KMS-11 (cell line): ENCODE results near the gene SLC8A1.

Experiments
- H2AFZ ChIP-seq: fragments of 200-600 bp; sonication (generic); 2 replicates; pipeline ENCODE4 v1.6.1; 2016; ENCODE audit warnings: antibody characterized with exemption, mixed run types, low read depth
- H3K27ac ChIP-seq: fragments of 200-600 bp; sonication (generic); 2 replicates; pipeline ENCODE4 v1.6.1; 2016; ENCODE audit warnings: mild to moderate bottlenecking, mixed run types
- H3K27me3 ChIP-seq: fragments of 200-600 bp; sonication (generic); 2 replicates; pipeline ENCODE4 v1.6.1; 2017; ENCODE audit warnings: mild to moderate bottlenecking, low read depth, mixed run types, moderate library complexity; ENCODE audit not compliant: insufficient read depth
- H3K36me3 ChIP-seq: fragments of 200-600 bp; sonication (generic); 2 replicates; pipeline ENCODE4 v1.6.1; 2017; ENCODE audit warnings: mild to moderate bottlenecking, mixed run types; ENCODE audit not compliant: insufficient read depth
- H3K4me1 ChIP-seq: fragments of 200-600 bp; sonication (generic); 2 replicates; pipeline ENCODE4 v1.6.1; 2016; ENCODE audit warnings: mild to moderate bottlenecking, low read depth, mixed run types; ENCODE audit not compliant: poor library complexity, severe bottlenecking
- H3K4me2 ChIP-seq: fragments of 200-600 bp; sonication (generic); 2 replicates; pipeline ENCODE4 v1.7.0; 2016; ENCODE audit warnings: mild to moderate bottlenecking, mixed run types
- H3K4me3 ChIP-seq: fragments of 200-600 bp; sonication (generic); IDR thresholded peaks from 2 replicates; pipeline ENCODE4 v1.6.1; 2017; ENCODE audit warnings: low read depth, low read length, mixed read lengths; ENCODE audit not compliant: insufficient read depth
- H3K79me2 ChIP-seq: fragments of 200-600 bp; sonication (generic); 2 replicates; pipeline ENCODE4 v1.6.1; 2016; ENCODE audit warnings: low read depth, mixed run types; ENCODE audit not compliant: insufficient read depth
- H3K9ac ChIP-seq: fragments of 200-600 bp; sonication (generic); 2 replicates; pipeline ENCODE4 v1.6.1; 2016; ENCODE audit warnings: mild to moderate bottlenecking, mixed run types
- H4K20me1 ChIP-seq: fragments of 200-600 bp; sonication (generic); 2 replicates; pipeline ENCODE4 v1.6.1; 2016; ENCODE audit warnings: mild to moderate bottlenecking, mixed run types; ENCODE audit not compliant: insufficient read depth
- CTCF ChIP-seq: fragments of 200-600 bp; sonication (generic); conservative IDR thresholded peaks from 2 replicates; pipeline ENCODE4 v1.6.1; 2017; ENCODE audit warnings: low read depth, mild to moderate bottlenecking, antibody characterized with exemption, low read length, moderate library complexity, mixed read lengths

SLC8A1 gene

GRCh38 chr2:40210344-40210967 lies 241.4 kb downstream of the SLC8A1 start:
- TF ChIP-seq CTCF: no peak
- H3K4me2 ChIP-seq: no peak overlapping the region

GRCh38 chr2:40209761-40210160 lies 242.1 kb downstream of the SLC8A1 start:
- Histone ChIP-seq H3K36me3 (no peaks in the 10 kb centered on the region), H3K4me3 (no peak overlapping the region), H2AFZ (no peak overlapping the region), H3K9ac (no peak overlapping the region), H3K27me3 (no peaks in the 10 kb centered on the region), H3K27ac (no peak overlapping the region), H3K4me2 (no peak overlapping the region), H3K79me2 (no peaks in the 10 kb centered on the region), H3K4me1 (peaks cover 23% of the 10 kb centered on the region), H4K20me1 (no peaks in the 10 kb centered on the region)
- TF ChIP-seq CTCF: no peak

More at GRCh38 chr2:40210344-40210967, 241.4 kb downstream of the SLC8A1 start:
- H3K79me2 ChIP-seq: no peaks in the 10 kb centered on the region
- H4K20me1 ChIP-seq: no peaks in the 10 kb centered on the region
- H3K36me3 ChIP-seq: no peaks in the 10 kb centered on the region
- peaks cover 23% of the 10 kb centered on the region for H3K4me1 ChIP-seq
- no peak overlapping the region for H3K4me3 ChIP-seq
- no peak overlapping the region for H2AFZ ChIP-seq
- no peak overlapping the region for H3K9ac ChIP-seq
- no peak overlapping the region for H3K27ac ChIP-seq
- no peaks in the 10 kb centered on the region for H3K27me3 ChIP-seq

- Histone ChIP-seq H3K27ac (no peak overlapping the region), H3K79me2 (no peaks in the 10 kb centered on the region), H2AFZ (no peak overlapping the region), H3K4me1 (peaks cover 11% of the 10 kb centered on the region), H4K20me1 (no peaks in the 10 kb centered on the region), H3K36me3 (no peaks in the 10 kb centered on the region), H3K4me3 (no peak overlapping the region), H3K4me2 (no peak overlapping the region), H3K27me3 (no peaks in the 10 kb centered on the region), H3K9ac (no peak overlapping the region)
- no peak for TF ChIP-seq CTCF
Measured at GRCh38 chr2:40208463-40208862, 243.4 kb downstream of the SLC8A1 start.

DNA sequence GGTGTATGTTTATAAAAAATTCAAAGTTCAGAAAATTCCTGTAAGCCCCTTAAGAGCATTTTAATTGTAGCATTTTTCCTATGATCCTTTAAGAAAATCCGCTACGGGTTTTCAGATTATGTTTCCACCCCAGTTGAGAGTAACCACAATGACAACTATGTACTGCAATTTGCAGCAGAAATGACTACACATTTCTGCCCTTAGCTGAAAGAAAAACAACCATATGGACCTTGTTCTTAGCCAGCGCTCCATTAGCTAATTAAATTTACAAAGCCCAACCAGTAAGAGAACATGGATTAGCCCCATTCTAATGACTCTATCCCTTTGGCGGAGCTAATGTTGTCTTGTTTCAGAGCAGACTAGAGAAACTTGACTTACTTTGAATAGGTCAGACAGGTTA lies 247.6 kb downstream of the SLC8A1 start:
- Histone ChIP-seq H3K4me2 (no peak overlapping the region), H3K4me1 (no peaks in the 10 kb centered on the region), H3K36me3 (no peaks in the 10 kb centered on the region), H3K4me3 (no peak overlapping the region), H3K79me2 (no peaks in the 10 kb centered on the region), H3K27me3 (no peaks in the 10 kb centered on the region), H3K9ac (no peak overlapping the region), H2AFZ (no peak overlapping the region), H4K20me1 (no peaks in the 10 kb centered on the region), H3K27ac (no peak overlapping the region)
- no peak for TF ChIP-seq CTCF
